ENCODE data around the gene STK32B. TPM values are rescaled to one million over a fixed set of nuclear protein-coding genes. Genes with fewer than 3 reads are reported as not detected.

Gene STK32B
- total RNA-seq, 1 donor from 2014 or later, result 3.5 TPM

- TF ChIP-seq CTCF (conservative IDR thresholded peaks at IDR 0.05), result no peak
- no peaks in the 10 kb centered on the region for H3K27me3 Mint-ChIP-seq (ENCODE audit: low read depth)
- no peaks in the 10 kb centered on the region for H3K36me3 Mint-ChIP-seq (ENCODE audit: low read depth)
- no peak for DNase-seq (ENCODE audit: low read depth, low spot score)
- H3K27ac Mint-ChIP-seq (ENCODE audit: unreplicated experiment), result no peak overlapping the region
- peaks cover 11% of the 10 kb centered on the region for H3K9me3 Mint-ChIP-seq
- no peak overlapping the region for H3K4me3 Mint-ChIP-seq
- H3K4me1 Mint-ChIP-seq, result no peaks in the 10 kb centered on the region
Observed at GRCh38 chr4:5127556-5127955, 76.3 kb downstream of the STK32B start.

- Mint-ChIP-seq H3K36me3 (ENCODE audit: low read depth) (no peaks in the 10 kb centered on the region), H3K27ac (ENCODE audit: unreplicated experiment) (no peak overlapping the region), H3K9me3 (peaks cover 11% of the 10 kb centered on the region), H3K4me1 (no peaks in the 10 kb centered on the region), H3K27me3 (ENCODE audit: low read depth) (no peaks in the 10 kb centered on the region), H3K4me3 (no peak overlapping the region)
- TF ChIP-seq CTCF (conservative IDR thresholded peaks at IDR 0.05), result no peak
- DNase-seq (ENCODE audit: low read depth, low spot score), result no peak
Observed at GRCh38 chr4:5128569-5128968, 77.3 kb downstream of the STK32B start.

- Mint-ChIP-seq H3K36me3 (ENCODE audit: low read depth) (no peaks in the 10 kb centered on the region), H3K27ac (ENCODE audit: unreplicated experiment) (no peak overlapping the region), H3K9me3 (peaks cover 11% of the 10 kb centered on the region), H3K27me3 (ENCODE audit: low read depth) (no peaks in the 10 kb centered on the region), H3K4me1 (no peaks in the 10 kb centered on the region), H3K4me3 (no peak overlapping the region)
- TF ChIP-seq CTCF (conservative IDR thresholded peaks at IDR 0.05), result no peak
- no peak for DNase-seq (ENCODE audit: low read depth, low spot score)
Observed at GRCh38 chr4:5133201-5133600, 81.9 kb downstream of the STK32B start.

- Mint-ChIP-seq H3K36me3 (ENCODE audit: low read depth) (no peaks in the 10 kb centered on the region), H3K4me3 (no peak overlapping the region), H3K9me3 (peaks cover 11% of the 10 kb centered on the region), H3K4me1 (no peaks in the 10 kb centered on the region), H3K27ac (ENCODE audit: unreplicated experiment) (no peak overlapping the region), H3K27me3 (ENCODE audit: low read depth) (no peaks in the 10 kb centered on the region)
- TF ChIP-seq CTCF (conservative IDR thresholded peaks at IDR 0.05), result no peak
- no peak for DNase-seq (ENCODE audit: low read depth, low spot score)
Observed at GRCh38 chr4:5133933-5134594, 82.8 kb downstream of the STK32B start.

GRCh38 chr4:5134620-5135019, 83.3 kb downstream of the STK32B start:
- H3K36me3 Mint-ChIP-seq (ENCODE audit: low read depth), result no peaks in the 10 kb centered on the region
- TF ChIP-seq CTCF (conservative IDR thresholded peaks at IDR 0.05), result no peak
- H3K27me3 Mint-ChIP-seq (ENCODE audit: low read depth), result no peaks in the 10 kb centered on the region
- H3K4me3 Mint-ChIP-seq, result no peak overlapping the region
- peaks cover 11% of the 10 kb centered on the region for H3K9me3 Mint-ChIP-seq
- no peaks in the 10 kb centered on the region for H3K4me1 Mint-ChIP-seq
- no peak for DNase-seq (ENCODE audit: low read depth, low spot score)
- H3K27ac Mint-ChIP-seq (ENCODE audit: unreplicated experiment), result no peak overlapping the region

All from neural crest cell (in vitro differentiated cells).